ENCODE data around the gene PLEK.
"Not testable (repeated sequence)": the region's sequence is repeated elsewhere in the genome, so short reads cannot be mapped to it uniquely, and the experiment has no call there.

The PLEK gene

GRCh38 chr2:68441179-68441993 lies 76.3 kb downstream of the PLEK start:
- peak; percentile 90 for DNase-seq (ENCODE audit: low read depth, low spot score)

- DNase-seq (ENCODE audit: low read depth, low spot score), result no peak
Measured at GRCh38 chr2:68441994-68442322, 76.9 kb downstream of the PLEK start.

- DNase-seq (ENCODE audit: low read depth, low spot score), result not testable (repeated sequence)
Measured at GRCh38 chr2:68446425-68446824, 81.3 kb downstream of the PLEK start.

All from astrocyte of the hippocampus (primary cell).